HG03139 (cell line): ENCODE results near the gene KCTD6.

ENCODE experiments used
- ATAC-seq: cut with Tn5 transposase; IDR thresholded peaks from one replicate; pipeline ENCODE4 v1.9.1; 2021; ENCODE audit not compliant: unreplicated experiment

Gene KCTD6

DNA sequence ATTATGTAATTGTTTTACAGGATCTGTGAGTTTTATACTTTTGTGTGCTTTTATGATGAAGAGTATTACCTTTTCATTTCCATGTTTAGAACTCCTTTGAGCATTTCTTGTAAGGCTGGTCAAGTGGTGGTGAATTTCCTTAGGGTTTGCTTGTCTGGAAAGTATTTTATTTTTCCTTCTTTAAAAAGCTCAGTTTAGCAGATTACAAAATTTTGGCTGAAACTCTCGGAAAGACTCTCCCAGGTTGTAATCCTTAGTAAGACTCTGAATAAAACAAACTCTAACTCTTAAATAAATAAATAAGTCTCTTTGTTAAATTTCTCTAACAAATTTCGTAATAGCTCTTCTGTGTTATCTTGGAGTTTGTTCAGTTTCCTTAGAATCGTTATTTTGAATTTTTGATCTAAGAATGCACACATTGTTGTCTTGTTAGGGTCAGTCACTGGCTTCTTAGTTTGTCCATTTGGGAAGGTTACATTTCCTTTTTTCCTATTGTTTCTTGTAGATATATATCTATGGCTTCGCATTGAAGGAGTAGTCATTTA, 59.8 kb downstream of the KCTD6 start:
- ATAC-seq = no peak
